HK-2 (cell line): ENCODE results near the gene WDFY4.

Source experiments
- DNase-seq: peaks from one replicate; pipeline ENCODE4 v3.0.0-alpha.2; 2018; ENCODE audit not compliant: unreplicated experiment

The WDFY4 gene

DNA sequence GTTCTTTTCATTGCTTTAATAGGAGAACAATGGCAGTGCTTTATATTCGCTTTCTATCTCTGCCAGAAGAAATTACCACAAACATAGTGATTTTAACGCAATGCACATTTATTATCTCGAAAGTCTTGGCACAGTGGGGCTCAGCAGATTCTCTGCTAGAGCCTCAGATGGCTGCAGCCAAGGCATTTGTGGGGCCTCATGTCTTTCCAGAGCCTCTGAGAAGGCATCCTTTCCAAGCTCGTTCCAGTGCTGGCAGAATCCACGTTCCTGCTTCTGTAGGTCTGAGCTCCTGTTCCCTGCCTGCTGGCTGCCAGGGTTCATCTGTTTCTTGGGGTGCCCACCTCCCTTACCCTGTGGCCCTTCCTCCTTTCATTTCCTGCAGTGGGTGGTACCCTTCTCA is 194.8 kb downstream of the WDFY4 start:
- DNase-seq: no peak

DNA sequence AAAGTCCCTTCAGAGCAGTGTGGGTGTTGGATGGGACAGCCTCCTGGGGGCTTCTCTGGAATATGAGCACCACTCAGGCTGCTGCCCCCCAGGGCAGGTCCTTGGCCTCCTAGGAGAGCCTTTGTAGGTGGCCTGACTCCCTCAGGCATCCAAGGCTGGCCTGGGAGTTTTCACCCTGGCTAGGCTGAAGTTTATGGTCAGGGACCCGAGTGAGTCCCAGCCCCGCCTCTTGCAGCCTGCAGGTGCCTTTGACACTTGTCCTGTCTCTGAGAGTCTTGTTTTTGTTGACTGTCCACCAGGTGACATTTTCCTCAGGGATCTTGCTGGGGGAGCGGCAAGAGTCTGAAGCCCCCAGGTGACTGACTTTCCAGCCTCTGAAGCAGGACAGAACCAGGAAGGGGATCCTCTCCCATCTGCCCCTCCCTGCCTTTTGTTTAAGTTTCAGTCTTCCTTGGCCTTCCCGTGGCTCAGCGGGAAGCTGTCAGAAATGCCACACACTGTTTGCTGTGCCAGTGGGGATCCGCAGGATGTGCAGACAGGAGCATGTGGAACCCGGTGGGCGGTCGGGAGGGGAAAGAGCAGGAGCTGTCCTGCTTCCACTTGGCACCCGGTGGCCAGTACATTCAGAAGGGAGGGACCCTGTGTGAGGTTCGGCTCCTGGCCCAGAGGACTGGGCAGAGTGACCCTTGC is 195.5 kb downstream of the WDFY4 start:
- DNase-seq: no peak

GRCh38 chr10:48881937-48882336 is 197.3 kb downstream of the WDFY4 start:
- DNase-seq: no peak

DNA sequence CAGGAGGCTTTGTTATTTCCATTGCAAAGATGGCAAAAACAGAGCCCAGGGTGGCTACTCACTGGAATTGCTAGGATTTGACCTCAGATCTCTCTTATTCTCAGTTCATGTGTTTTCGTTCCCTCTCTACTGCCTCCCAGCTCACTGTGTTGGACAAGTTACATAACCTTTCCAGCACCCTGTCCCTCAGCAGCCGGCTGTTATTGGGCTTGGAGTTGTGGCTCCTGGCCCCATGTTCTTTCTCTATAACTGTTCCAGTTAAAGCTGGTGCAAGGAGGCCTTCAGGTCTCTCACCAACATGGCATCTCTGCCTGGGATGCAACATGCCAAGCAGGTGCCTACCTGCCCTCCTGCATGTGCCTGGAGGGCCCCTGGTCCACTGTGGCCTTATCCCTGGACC is 198.2 kb downstream of the WDFY4 start:
- DNase-seq: no peak

DNA sequence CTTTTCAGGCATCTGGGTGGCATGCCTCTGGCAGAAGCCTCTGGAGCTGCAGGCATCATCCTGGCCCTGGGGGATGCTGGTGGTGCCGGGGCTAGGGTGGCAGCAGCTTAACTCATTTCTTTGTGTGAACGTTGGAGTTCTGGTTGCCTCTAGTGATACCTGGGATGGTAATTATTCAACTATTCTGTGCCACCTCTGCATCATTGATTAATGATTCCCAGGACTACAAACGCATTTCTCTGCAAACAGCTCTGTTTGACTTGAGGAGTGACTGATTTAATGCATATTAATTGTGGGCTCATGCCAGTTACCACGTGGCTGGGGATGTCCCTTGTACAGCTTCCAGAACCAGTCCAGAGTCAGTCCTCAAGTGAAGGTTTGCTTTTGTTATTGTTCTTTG is 199.0 kb downstream of the WDFY4 start:
- DNase-seq: no peak

DNA sequence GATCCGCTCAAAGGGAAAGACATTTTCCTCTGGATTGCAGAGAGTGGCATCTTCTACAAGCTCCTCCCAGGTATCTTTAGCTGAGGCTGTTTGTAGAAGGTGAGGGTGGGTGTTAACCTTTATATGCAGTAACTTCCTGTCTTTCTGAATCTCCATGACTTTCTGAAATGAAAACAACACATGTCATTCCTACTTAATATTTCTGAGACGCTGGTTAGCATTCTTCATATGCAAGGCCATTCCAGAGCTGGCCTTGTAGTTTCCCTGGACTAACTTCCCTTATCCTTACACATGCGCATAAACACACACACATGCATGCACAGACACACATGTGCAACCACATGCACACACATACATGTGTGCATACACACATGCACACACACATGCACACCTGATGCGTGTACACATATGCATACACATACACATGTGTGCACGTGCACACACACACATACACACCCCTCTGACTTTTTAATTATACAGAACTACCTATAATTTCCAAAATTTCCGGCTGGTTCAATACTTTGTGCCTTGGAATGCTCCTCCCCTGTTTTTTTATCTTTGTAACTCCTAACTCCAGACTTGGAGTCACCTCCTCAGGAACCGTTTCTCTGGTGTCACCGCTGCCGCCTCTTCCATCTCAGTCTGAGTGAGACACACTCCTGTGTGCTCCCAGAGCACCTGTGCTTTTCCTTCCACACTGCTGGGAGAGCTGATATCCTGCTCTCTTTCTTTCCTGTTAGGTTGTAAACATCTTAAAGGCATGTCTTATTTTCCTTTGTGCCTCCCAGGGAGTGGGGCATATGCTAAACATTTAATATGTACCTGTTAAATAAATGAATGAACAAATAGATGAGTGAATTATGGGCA is 199.7 kb downstream of the WDFY4 start:
- no peak for DNase-seq

- peak; percentile 9 for DNase-seq
Observed at GRCh38 chr10:48885376-48885775, 200.7 kb downstream of the WDFY4 start.

DNA sequence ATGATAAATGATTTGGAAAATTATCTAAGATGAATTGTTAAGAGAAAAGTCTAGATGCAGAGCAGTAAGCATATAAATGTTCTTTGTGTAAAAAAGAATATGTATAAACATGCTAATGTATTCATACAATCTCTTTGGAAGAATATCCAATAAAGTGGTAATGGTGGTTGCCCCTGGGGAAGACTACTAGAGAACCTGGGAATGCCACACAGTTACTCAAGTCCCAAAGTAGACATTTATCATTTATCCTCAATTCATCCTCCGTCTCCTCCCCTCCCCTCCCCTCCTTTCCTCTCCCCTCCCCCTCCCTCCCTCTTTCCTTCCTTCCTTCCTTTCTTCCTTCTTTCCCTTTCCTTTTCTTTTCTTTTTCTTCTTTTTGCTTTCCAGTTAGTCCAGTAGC is 203.3 kb downstream of the WDFY4 start:
- DNase-seq: no peak

DNA sequence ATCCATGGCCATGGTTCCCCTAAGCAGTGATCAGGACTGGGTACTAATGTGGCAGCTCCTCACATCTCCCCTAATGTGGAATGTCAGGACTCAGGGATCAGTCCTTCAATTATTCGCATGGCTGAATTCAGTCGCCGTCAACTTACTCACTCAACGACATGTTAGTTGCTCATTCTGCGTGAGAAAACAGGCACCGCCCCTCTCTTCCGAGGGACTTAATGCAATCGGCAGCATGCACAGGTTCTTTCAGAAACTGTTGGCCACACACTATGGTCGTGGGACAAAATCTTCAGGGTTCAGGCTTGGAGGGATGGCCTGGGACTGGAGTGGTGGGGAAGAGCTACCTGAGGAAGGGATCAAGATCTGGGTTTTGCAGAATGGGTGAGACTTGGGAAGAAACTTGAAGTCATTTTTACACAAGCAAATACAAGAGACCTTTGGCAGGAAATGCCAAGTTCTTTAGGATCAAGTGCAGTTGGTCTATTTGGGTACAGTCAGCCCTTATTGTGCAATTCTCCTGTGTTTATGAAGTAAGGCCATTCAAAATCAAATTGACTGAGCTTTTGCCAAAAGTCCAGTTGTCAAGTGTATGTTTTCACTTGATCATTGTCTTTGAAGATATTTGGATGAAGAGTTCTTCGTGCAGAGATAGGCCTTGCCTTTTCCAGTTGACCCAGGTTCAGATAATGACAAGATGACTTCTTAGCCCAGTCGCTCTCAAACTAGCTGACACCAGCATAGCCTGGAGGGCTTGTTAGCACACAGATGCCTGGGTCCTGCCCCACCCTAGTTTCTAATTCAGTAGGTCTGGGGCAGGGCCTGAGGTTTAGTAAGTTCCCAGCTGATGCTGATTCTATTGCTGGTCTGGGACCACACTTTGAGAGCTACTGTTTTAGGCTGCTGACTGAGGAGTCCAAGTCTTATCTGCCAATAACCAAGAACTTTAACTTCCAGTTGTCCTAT is 206.5 kb downstream of the WDFY4 start:
- DNase-seq: no peak

DNA sequence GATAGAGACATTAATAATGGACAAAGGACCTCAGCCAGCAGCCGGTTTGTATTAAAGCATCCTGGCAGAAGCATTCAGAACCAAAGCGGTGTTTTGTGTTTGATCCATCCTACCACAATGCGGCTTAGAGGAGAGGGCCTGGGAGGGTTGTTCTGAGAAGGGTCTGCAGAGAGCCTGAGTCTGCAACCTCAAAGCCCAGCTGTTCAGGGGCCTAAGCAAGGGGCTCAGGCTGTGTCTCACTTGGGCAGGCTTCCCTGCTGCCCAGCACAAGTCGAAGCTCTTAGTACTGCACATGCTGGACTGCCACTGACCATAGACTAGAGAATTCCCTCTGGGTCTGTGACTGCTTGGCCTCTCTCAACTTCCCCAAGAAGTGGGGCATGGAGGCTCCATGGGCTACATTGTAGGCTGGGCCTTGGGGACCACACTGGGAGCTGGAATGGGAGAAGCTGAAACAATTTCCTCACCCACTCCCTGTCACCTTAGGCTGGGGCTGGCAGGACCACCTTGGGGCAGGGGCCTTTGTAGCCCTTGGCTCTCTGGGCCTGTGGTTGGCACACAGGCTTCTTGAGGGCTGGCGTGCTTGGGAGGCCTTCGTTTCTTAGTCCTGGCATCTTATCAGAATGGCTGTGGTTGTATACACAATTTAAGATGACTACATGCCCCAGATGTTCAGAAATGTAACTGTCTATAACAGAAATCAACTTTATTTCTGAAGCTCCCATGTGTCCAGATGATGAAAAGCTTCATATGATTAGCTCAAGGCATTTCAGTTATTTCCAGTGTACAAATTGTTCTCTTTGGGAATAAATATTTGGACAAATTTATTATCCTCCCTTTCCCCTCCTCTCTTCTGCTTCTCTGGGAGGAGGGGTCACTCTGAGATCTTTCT is 210.5 kb downstream of the WDFY4 start:
- DNase-seq: no peak

DNA sequence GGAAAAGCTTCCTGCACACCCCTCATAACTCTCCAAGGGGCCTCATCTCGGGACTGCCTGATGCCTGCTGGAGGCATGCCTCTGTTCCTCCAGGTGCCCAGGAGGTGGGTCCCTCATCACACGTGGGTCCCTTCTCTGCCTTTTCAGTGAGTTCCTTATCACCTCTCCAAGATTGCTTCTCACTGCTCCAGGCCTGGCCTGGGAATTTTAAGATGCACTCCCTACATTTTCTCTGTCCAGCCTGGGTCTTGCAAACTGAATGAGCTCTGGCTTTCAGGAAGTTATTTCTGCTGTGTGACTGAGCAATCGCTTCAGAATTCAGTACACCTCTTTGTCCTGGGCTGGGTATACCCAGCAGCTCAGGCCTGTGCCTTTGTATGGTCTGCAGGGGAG is 211.1 kb downstream of the WDFY4 start:
- DNase-seq: no peak

GRCh38 chr10:48896756-48897440 is 212.2 kb downstream of the WDFY4 start:
- no peak for DNase-seq

DNA sequence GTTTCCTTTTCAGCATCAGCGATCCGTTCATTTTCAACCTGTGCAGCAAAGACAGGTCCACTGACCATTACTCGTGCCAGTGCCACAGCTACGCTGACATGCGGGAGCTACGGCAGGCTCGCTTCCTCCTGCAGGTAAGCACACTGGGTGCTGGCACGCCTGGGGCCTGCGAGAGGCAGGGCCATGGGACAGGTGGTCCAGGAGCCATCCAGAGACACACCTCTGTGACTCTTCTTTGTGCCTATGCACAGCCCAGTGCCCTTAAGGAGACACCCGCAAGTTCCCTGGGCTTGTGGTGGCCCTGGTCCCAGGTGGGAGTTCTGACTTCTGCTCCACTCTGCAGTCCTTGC is 212.7 kb downstream of the WDFY4 start:
- DNase-seq: no peak

- DNase-seq: no peak
Observed at GRCh38 chr10:48898426-48898825, 213.8 kb downstream of the WDFY4 start.

GRCh38 chr10:48899781-48900180 is 215.1 kb downstream of the WDFY4 start:
- no peak for DNase-seq

- DNase-seq: no peak
Observed at GRCh38 chr10:48900371-48900801, 215.7 kb downstream of the WDFY4 start.

- no peak for DNase-seq
Observed at GRCh38 chr10:48901319-48901718, 216.6 kb downstream of the WDFY4 start.

- DNase-seq: no peak
Observed at GRCh38 chr10:48902096-48902495, 217.4 kb downstream of the WDFY4 start.

DNA sequence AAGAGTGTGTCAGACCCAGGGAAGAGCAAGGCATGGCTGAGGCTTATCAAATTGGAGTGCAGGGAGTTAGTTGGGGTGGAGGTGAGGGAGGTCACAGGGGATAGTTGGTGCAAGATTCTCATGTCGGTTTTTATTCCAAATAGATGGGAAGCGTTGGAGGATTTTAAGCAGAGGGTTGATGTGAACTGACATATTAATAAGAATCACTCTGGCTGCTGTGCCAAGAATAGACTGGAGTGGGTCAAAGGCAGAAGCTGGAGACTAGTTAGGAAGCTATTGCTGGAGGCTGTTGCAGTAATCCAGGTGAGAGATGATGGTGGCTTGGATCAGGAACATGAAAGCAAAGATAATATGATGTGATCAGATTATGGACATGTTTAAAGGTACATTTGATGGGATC is 218.5 kb downstream of the WDFY4 start:
- DNase-seq: no peak

DNA sequence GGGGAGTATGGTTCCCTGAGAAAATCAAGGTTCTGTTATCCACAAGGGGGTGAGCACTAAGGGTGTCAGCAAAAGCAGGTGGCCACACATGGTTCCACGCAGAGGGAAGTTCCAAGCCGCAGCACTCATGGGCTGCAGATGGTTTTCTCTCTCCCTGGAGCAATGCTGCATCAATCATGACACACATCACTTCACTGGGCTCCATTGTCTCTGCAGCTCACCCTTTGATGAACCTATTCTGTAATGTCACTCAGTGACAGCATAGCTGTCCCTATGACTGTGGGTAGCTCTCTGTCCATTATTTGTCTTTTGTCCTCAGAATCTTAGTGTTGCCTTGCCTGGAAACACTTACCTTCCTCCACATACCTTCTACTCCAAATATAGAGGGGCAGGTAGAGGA is 220.2 kb downstream of the WDFY4 start:
- no peak for DNase-seq

GRCh38 chr10:48905311-48905710 is 220.6 kb downstream of the WDFY4 start:
- DNase-seq: no peak
